ENCODE results near the gene NTN4. TPM values are rescaled to one million over a fixed set of nuclear protein-coding genes. Genes with fewer than 3 reads are reported as not detected.
"Not testable (repeated sequence)": the region's sequence is repeated elsewhere in the genome, so short reads cannot be mapped to it uniquely, and the experiment has no call there.

Gene NTN4
- total RNA-seq, 1 experiment from 2014 or later, result 0.17 TPM

- Histone ChIP-seq H2BK12ac (ENCODE audit: insufficient read length, low read depth, low read length) (no peak overlapping the region), H3T11ph (ENCODE audit: low read length) (no peak overlapping the region), H3K79me1 (ENCODE audit: insufficient read depth, low read depth, low read length, poor library complexity, severe bottlenecking) (no peaks in the 10 kb centered on the region), H3K23me2 (ENCODE audit: insufficient read length, low read depth, low read length, poor library complexity, severe bottlenecking) (no peaks in the 10 kb centered on the region), H2AFZ (ENCODE audit: low read length) (no peak overlapping the region), H3K9ac (ENCODE audit: extremely low read depth, insufficient read length, low read length) (no peak overlapping the region), H3K4ac (ENCODE audit: low read depth, low read length) (no peak overlapping the region), H3K18ac (ENCODE audit: insufficient read length, low read depth, low read length) (no peak overlapping the region), H4K8ac (replicated peaks; ENCODE audit: insufficient read length, low read depth, low read length) (no peak overlapping the region), H2AK5ac (ENCODE audit: insufficient read length, low read length) (no peak overlapping the region), H2BK5ac (ENCODE audit: insufficient read length, low read length) (no peak overlapping the region), H3K27ac (ENCODE audit: insufficient read length, low read depth, low read length) (no peak overlapping the region), H3K9me3 (ENCODE audit: control insufficient read depth, low read depth, low read length) (no peaks in the 10 kb centered on the region), H3K4me1 (ENCODE audit: insufficient read depth, low read length) (no peaks in the 10 kb centered on the region), H2BK20ac (ENCODE audit: low read depth, low read length, poor library complexity, severe bottlenecking) (no peak overlapping the region), H3K4me2 (ENCODE audit: insufficient read depth, insufficient read length, low read length) (no peak overlapping the region), H4K5ac (ENCODE audit: insufficient read length, low read depth, low read length) (no peak overlapping the region), H3K79me2 (ENCODE audit: insufficient read depth, low read length) (no peaks in the 10 kb centered on the region), H3K23ac (ENCODE audit: insufficient read length, low read depth, low read length) (no peak overlapping the region), H3K14ac (ENCODE audit: insufficient read depth, low read length) (no peak overlapping the region), H2BK15ac (ENCODE audit: low read depth, low read length) (no peak overlapping the region), H4K91ac (ENCODE audit: insufficient read length, low read depth, low read length) (no peak overlapping the region), H4K20me1 (ENCODE audit: control insufficient read depth, insufficient read depth, insufficient read length) (no peaks in the 10 kb centered on the region), H3K56ac (ENCODE audit: insufficient read length, low read depth, low read length) (no peak overlapping the region), H2BK120ac (ENCODE audit: low read depth, low read length, poor library complexity, severe bottlenecking) (no peak overlapping the region), H3K27me3 (ENCODE audit: insufficient read depth, low read length) (no peaks in the 10 kb centered on the region)
- Mint-ChIP-seq H3K27me3 (ENCODE audit: low read depth) (peaks cover 2% of the 10 kb centered on the region; the same call in 1 of the 2 replicates), H3K27ac (no peak overlapping the region), H3K36me3 (ENCODE audit: insufficient read depth in 1 of 3, low read depth in 3 of 3) (peaks cover 0 to 5% (median 4%) of the 10 kb centered on the region in 3 experiments; a peak in 5 of 7 replicates), H3K9me3 (peaks cover 3% of the 10 kb centered on the region in 2 experiments; a peak in 2 of 5 replicates), H3K4me3 (no peak overlapping the region), H3K4me1 (peaks cover 0 to 4% of the 10 kb centered on the region in 2 experiments; a peak in 3 of 4 replicates)
- WGBS (ENCODE audit: extremely low coverage, insufficient read length, low lambda C conversion rate), result no CpG with 5 or more reads among the region's 6 CpGs
- TF ChIP-seq CTCF (conservative IDR thresholded peaks at IDR 0.05), result no peak
- no peak for DNase-seq
Measured at GRCh38 chr12:95658386-95658785, 132.2 kb downstream of the NTN4 start.

- H2BK20ac ChIP-seq (ENCODE audit: low read depth, low read length, poor library complexity, severe bottlenecking); H2BK15ac ChIP-seq (ENCODE audit: low read depth, low read length); DNase-seq; H4K5ac ChIP-seq (ENCODE audit: insufficient read length, low read depth, low read length); H2AFZ ChIP-seq (ENCODE audit: low read length); H2AK5ac ChIP-seq (ENCODE audit: insufficient read length, low read length); H2BK5ac ChIP-seq (ENCODE audit: insufficient read length, low read length); H3K9me3 ChIP-seq (ENCODE audit: control insufficient read depth, low read depth, low read length); H4K8ac ChIP-seq (replicated peaks; ENCODE audit: insufficient read length, low read depth, low read length); H2BK12ac ChIP-seq (ENCODE audit: insufficient read length, low read depth, low read length); H2BK120ac ChIP-seq (ENCODE audit: low read depth, low read length, poor library complexity, severe bottlenecking); H3K4me1 ChIP-seq (ENCODE audit: insufficient read depth, low read length); H3T11ph ChIP-seq (ENCODE audit: low read length); H3K27ac ChIP-seq (ENCODE audit: insufficient read length, low read depth, low read length); H3K9me3 Mint-ChIP-seq; H3K79me1 ChIP-seq (ENCODE audit: insufficient read depth, low read depth, low read length, poor library complexity, severe bottlenecking); H3K23ac ChIP-seq (ENCODE audit: insufficient read length, low read depth, low read length); H4K91ac ChIP-seq (ENCODE audit: insufficient read length, low read depth, low read length); H3K4me2 ChIP-seq (ENCODE audit: insufficient read depth, insufficient read length, low read length); H3K9ac ChIP-seq (ENCODE audit: extremely low read depth, insufficient read length, low read length); H3K27ac Mint-ChIP-seq; H3K27me3 Mint-ChIP-seq (ENCODE audit: low read depth); H3K4ac ChIP-seq (ENCODE audit: low read depth, low read length); H3K56ac ChIP-seq (ENCODE audit: insufficient read length, low read depth, low read length); H3K79me2 ChIP-seq (ENCODE audit: insufficient read depth, low read length); H3K27me3 ChIP-seq (ENCODE audit: insufficient read depth, low read length); H3K36me3 Mint-ChIP-seq (ENCODE audit: insufficient read depth in 1 of 3, low read depth in 3 of 3); H3K4me3 Mint-ChIP-seq; H3K23me2 ChIP-seq (ENCODE audit: insufficient read length, low read depth, low read length, poor library complexity, severe bottlenecking); H3K4me1 Mint-ChIP-seq; H3K14ac ChIP-seq (ENCODE audit: insufficient read depth, low read length); H4K20me1 ChIP-seq (ENCODE audit: control insufficient read depth, insufficient read depth, insufficient read length); H3K18ac ChIP-seq (ENCODE audit: insufficient read length, low read depth, low read length): not testable (repeated sequence)
- 100% methylated on average over 3 of the region's 3 CpGs for WGBS (ENCODE audit: extremely low coverage, insufficient read length, low lambda C conversion rate)
Measured at GRCh38 chr12:95654665-95655064, 135.9 kb downstream of the NTN4 start.
